Transverse colon (tissue), 4 donors: Measurements from ENCODE around the gene TTLL5.
"Not testable (repeated sequence)": the region's sequence is repeated elsewhere in the genome, so short reads cannot be mapped to it uniquely, and the experiment has no call there.

Source experiments
- POLR2A ChIP-seq: fragments of 450-650 bp; IDR thresholded peaks from one replicate; pipeline ENCODE4 v1.6.1; 2016; ENCODE audit warnings: antibody characterized with exemption, mild to moderate bottlenecking, moderate library complexity
- POLR2AphosphoS5 ChIP-seq, 3 donors: sonication (generic); formaldehyde crosslinking; IDR thresholded peaks; one replicate each; pipeline ENCODE4 v1.6.1; 2016; ENCODE audit warnings: antibody characterized with exemption in 3 of 3
- TF ChIP-seq, protein P1 (sequence below), 5 experiments: fragments of 200-600 bp in 3 of 5; fragments of 450-650 bp in 2 of 5; sonication (generic) in 3 of 5; IDR thresholded peaks; 1 replicate in 2 of 5; 2 replicates in 3 of 5; pipeline ENCODE4 v1.5.1; 2016 to 2017; ENCODE audit warnings: antibody characterized with exemption in 5 of 5, inconsistent platforms in 3 of 5, mild to moderate bottlenecking in 2 of 5, moderate library complexity in 1 of 5

DNA sequence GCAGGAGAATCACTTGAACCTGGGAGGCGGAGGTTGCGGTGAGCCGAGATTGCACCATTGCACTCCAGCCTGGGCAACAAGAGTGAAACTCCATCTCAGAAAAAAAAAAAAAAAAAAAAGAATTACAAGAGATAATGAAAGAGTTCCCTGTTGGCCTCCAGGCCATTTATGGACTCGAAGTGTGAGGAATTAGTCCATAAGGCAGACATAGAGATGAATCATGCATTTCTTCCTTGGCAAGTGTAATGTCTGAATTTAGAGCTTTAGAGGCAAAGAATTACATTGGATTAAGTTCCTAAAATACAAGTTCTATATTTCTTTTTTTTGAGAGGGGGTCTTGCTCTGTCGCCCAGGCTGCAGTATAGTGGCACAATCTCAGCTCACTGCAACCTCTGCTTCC, 185.6 kb downstream of the TTLL5 start:
- TF ChIP-seq, protein P1, sequence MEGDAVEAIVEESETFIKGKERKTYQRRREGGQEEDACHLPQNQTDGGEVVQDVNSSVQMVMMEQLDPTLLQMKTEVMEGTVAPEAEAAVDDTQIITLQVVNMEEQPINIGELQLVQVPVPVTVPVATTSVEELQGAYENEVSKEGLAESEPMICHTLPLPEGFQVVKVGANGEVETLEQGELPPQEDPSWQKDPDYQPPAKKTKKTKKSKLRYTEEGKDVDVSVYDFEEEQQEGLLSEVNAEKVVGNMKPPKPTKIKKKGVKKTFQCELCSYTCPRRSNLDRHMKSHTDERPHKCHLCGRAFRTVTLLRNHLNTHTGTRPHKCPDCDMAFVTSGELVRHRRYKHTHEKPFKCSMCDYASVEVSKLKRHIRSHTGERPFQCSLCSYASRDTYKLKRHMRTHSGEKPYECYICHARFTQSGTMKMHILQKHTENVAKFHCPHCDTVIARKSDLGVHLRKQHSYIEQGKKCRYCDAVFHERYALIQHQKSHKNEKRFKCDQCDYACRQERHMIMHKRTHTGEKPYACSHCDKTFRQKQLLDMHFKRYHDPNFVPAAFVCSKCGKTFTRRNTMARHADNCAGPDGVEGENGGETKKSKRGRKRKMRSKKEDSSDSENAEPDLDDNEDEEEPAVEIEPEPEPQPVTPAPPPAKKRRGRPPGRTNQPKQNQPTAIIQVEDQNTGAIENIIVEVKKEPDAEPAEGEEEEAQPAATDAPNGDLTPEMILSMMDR (IDR thresholded peaks at IDR 0.05): not testable (repeated sequence)
- TF ChIP-seq POLR2AphosphoS5 (IDR thresholded peaks at IDR 0.05); POLR2A: not testable (repeated sequence)
